ENCODE measurements around the gene GLI2. TPM values are rescaled to one million over a fixed set of nuclear protein-coding genes. Genes with fewer than 3 reads are reported as not detected.

Gene GLI2
- total RNA-seq, 1 donor from 2014 or later, result not detected

- intact Hi-C loops (cut with micrococcal nuclease), result no loop called here
Observed at GRCh38 chr2:120774557-120775160, 39.0 kb downstream of the GLI2 start.

GRCh38 chr2:120775194-120775593, 39.5 kb downstream of the GLI2 start:
- intact Hi-C loops (cut with micrococcal nuclease), result no loop called here
- no peak overlapping the region for H3K27ac Mint-ChIP-seq
- no peaks in the 10 kb centered on the region for H3K36me3 Mint-ChIP-seq (ENCODE audit: low read depth)
- no peak for DNase-seq
- TF ChIP-seq CTCF (IDR thresholded peaks at IDR 0.05), result no peak
- H3K4me3 Mint-ChIP-seq, result no peak overlapping the region
- no peaks in the 10 kb centered on the region for H3K9me3 Mint-ChIP-seq
- no peaks in the 10 kb centered on the region for H3K4me1 Mint-ChIP-seq
- ATAC-seq (ENCODE audit: low read depth), result no peak
- POLR2A ChIA-PET, result no interaction called here
- CTCF ChIA-PET, result no interaction called here
- no peaks in the 10 kb centered on the region for H3K27me3 Mint-ChIP-seq

More at GRCh38 chr2:120774557-120775160, 39.0 kb downstream of the GLI2 start:
- POLR2A ChIA-PET, result no interaction called here
- no peaks in the 10 kb centered on the region for H3K4me1 Mint-ChIP-seq
- ATAC-seq (ENCODE audit: low read depth) (no peak), DNase-seq (no peak)
- no peaks in the 10 kb centered on the region for H3K36me3 Mint-ChIP-seq (ENCODE audit: low read depth)
- H3K27me3 Mint-ChIP-seq, result no peaks in the 10 kb centered on the region
- CTCF ChIA-PET, result no interaction called here
- no peak overlapping the region for H3K4me3 Mint-ChIP-seq
- no peak for TF ChIP-seq CTCF (IDR thresholded peaks at IDR 0.05)
- no peak overlapping the region for H3K27ac Mint-ChIP-seq
- H3K9me3 Mint-ChIP-seq, result no peaks in the 10 kb centered on the region

GRCh38 chr2:120775801-120776589, 40.3 kb downstream of the GLI2 start:
- no peak overlapping the region for H3K4me3 Mint-ChIP-seq
- DNase-seq, result no peak
- ATAC-seq (ENCODE audit: low read depth), result no peak
- H3K27ac Mint-ChIP-seq, result no peak overlapping the region
- intact Hi-C loops (cut with micrococcal nuclease), result no loop called here
- no peaks in the 10 kb centered on the region for H3K4me1 Mint-ChIP-seq
- no peaks in the 10 kb centered on the region for H3K36me3 Mint-ChIP-seq (ENCODE audit: low read depth)
- POLR2A ChIA-PET, result no interaction called here
- no peak for TF ChIP-seq CTCF (IDR thresholded peaks at IDR 0.05)
- CTCF ChIA-PET, result no interaction called here
- no peaks in the 10 kb centered on the region for H3K27me3 Mint-ChIP-seq
- H3K9me3 Mint-ChIP-seq, result no peaks in the 10 kb centered on the region

GRCh38 chr2:120776649-120777048, 41.0 kb downstream of the GLI2 start:
- no peak for TF ChIP-seq CTCF (IDR thresholded peaks at IDR 0.05)
- DNase-seq (no peak), ATAC-seq (ENCODE audit: low read depth) (no peak)
- no peaks in the 10 kb centered on the region for H3K27me3 Mint-ChIP-seq
- H3K36me3 Mint-ChIP-seq (ENCODE audit: low read depth), result no peaks in the 10 kb centered on the region
- ChIA-PET CTCF (no interaction called here), POLR2A (no interaction called here)
- intact Hi-C loops (cut with micrococcal nuclease), result no loop called here
- H3K9me3 Mint-ChIP-seq, result no peaks in the 10 kb centered on the region
- no peaks in the 10 kb centered on the region for H3K4me1 Mint-ChIP-seq
- H3K27ac Mint-ChIP-seq, result no peak overlapping the region
- H3K4me3 Mint-ChIP-seq, result no peak overlapping the region

- TF ChIP-seq CTCF (IDR thresholded peaks at IDR 0.05), result no peak
- no peaks in the 10 kb centered on the region for H3K36me3 Mint-ChIP-seq (ENCODE audit: low read depth)
- POLR2A ChIA-PET, result no interaction called here
- H3K4me3 Mint-ChIP-seq, result no peak overlapping the region
- H3K9me3 Mint-ChIP-seq, result no peaks in the 10 kb centered on the region
- no peak for ATAC-seq (ENCODE audit: low read depth)
- intact Hi-C loops (cut with micrococcal nuclease), result no loop called here
- H3K4me1 Mint-ChIP-seq, result no peaks in the 10 kb centered on the region
- CTCF ChIA-PET, result no interaction called here
- H3K27ac Mint-ChIP-seq, result no peak overlapping the region
- no peak for DNase-seq
- H3K27me3 Mint-ChIP-seq, result no peaks in the 10 kb centered on the region
Observed at GRCh38 chr2:120777170-120777751, 41.6 kb downstream of the GLI2 start.

Data from activated B cell treated with CpG ODN at 0.5 μM for 24 hours (primary cell).